MV-4-11 (cell line): ENCODE results near the gene SPOCK1.

Experiments
- DNase-seq: peaks from one replicate; lab custom pipeline; 2025; lab: John Stamatoyannopoulos, UW

The SPOCK1 gene

GRCh38 chr5:137070521-137070920, 428.6 kb downstream of the SPOCK1 start:
- no peak for DNase-seq

GRCh38 chr5:137069358-137069757, 429.8 kb downstream of the SPOCK1 start:
- no peak for DNase-seq

DNA sequence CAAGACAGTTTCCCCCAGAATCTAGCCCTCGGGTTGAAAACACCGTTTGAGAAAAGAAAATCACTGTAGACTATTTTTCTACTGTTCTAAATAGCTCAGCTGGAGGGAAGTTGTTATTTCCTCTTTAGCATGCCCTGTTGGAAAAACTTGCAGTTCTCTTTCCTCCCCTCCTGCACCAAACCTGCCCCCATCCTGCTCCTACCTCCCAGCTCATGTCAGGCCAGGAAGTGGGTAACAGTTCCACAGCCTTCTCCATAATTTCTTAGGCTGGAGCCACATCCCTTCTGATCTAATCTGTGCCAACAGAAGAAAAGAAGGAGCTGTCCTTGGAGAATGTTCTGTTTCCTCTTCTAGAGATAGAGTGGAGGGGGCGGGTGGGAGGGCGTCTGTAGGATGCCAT, 437.7 kb downstream of the SPOCK1 start:
- no peak for DNase-seq

GRCh38 chr5:137058089-137058488, 441.0 kb downstream of the SPOCK1 start:
- no peak for DNase-seq

DNA sequence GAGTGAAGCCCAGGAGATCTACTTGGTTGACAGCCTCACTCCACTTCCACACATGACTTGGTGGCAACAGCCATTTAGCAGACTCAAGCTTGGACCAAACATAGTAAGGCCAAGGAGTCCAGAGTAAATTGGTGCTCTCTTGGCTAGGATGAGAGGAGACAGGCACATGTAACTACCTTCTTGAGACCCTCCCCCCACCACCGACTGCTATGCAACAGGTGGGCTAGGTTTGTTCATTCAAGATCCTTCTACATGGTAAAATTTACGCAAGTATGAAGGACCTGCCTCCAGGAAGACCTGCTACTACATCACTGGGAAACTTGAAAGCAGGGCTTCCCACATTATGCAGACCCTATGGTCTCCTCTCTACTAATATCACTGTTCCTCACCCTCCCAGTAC, 442.4 kb downstream of the SPOCK1 start:
- no peak for DNase-seq

DNA sequence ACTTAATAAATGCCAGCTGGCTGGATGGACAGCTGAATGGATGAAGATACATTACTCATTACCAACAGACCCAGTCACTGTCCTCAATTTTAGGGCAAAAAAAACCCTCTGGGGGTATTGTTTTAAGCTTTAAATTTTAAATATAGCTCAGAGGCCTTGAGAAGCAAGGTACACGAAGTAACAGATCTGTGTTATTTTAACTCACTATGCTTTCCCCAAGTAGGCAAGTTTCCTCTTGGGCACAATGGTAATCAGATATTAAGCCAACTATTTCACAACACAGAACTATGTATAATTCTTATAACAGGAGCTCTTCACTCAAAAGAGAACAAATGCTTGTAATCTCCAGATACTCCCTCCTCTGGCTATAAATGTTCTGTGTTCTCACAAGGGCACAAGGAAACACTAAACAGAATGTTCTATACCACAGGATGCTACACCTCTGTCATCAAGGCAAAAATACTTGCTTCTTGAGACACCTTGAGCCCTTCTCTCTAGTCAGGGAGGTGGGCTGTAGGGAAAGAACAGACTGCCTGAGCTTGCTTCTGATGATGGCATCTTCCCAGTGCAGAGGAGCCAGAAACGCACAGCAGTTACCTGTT, 443.8 kb downstream of the SPOCK1 start:
- DNase-seq = no peak

- peak; percentile 15 for DNase-seq
Measured at GRCh38 chr5:137054792-137055191, 444.3 kb downstream of the SPOCK1 start.

- no peak for DNase-seq
Measured at GRCh38 chr5:137054335-137054734, 444.8 kb downstream of the SPOCK1 start.

DNA sequence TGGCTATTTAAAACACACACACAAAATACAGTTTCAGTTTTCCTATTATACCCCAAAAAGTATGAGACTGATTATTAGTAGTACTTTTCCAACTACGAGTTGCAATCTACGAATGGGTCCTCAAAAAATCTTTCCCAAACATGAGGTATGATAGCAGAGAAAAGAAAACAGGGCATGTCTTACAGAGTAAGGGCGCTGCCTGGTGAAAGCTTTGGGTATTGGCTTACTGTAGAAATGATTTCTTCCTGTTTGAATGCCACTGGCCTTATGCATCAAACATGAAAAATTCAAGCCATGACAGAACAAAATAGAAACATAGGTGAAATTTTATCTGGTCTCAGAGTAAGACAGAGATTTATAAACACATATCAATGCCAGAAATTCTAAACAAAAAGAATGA, 448.0 kb downstream of the SPOCK1 start:
- DNase-seq = no peak

DNA sequence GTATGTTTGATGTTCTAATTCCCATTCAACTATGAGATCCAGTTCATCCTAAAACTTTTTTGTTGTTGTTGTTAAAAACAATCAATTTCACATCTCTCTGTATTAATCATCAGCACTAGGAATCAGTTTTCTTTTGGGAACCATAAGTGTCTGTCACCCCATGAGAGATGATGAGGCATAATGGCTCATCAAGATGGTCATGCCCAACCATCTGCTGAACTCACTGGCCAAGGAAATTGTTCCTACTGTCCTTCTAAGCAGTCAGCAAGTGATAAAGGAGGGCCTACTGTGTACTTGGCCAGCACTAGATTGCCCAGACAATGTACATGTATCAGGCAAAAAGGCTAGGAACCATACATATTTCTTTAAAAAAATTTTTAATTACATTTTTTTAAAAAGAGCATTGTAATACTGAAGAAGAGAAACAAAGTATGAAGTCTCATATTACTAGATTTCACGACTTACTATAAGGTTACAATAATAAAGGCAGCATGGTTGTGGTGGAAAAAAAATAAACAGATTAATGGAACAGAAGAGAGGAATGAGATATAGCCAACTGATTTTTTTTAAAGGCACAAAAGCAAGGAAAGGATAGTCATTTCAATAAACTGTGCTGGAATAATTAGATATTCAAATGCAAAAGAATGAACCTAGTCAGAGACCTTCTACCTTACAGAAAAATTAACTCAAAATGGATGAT, 458.3 kb downstream of the SPOCK1 start:
- DNase-seq = no peak

GRCh38 chr5:137040024-137040423, 459.1 kb downstream of the SPOCK1 start:
- DNase-seq = no peak

DNA sequence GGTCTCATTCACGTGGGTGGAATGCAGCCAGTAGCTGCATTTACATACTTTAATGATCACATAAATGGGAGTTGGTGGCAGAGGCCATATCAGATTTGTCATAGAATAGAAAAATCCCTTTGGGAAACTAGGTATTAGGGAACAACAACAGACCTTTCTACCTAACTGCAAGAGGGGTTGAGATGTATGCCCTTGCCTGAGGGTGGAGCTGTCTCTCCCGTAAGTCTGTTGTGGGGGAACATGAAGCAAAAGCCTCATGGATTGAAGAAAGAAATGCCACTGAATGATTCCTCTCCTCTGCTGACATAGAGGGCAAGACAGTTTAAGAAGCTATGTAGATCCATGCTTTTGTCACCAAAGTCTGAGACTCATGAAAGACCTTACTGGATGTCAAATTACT, 461.3 kb downstream of the SPOCK1 start:
- no peak for DNase-seq

- no peak for DNase-seq
Measured at GRCh38 chr5:137036640-137037039, 462.5 kb downstream of the SPOCK1 start.

DNA sequence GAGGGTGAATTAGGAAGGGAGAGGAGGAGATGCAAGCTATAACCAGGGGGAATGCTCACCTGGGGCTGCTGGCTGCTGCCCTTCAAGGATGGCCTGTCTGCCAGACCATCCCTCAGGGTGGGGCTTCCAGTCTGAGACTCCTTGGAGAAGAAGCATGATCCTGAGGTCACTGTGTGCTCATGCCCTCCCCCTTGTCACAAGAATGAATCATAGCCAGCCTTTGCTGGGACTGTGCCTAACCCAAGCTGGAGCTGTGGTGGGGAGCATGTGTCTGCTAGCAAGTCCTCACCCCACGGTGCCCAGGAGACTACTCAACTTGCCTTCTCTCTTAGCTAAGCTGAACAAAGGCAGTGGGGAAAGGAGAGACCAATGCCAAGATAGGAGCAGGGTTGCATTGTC, 463.6 kb downstream of the SPOCK1 start:
- DNase-seq = no peak

GRCh38 chr5:137034764-137035479, 464.2 kb downstream of the SPOCK1 start:
- no peak for DNase-seq

DNA sequence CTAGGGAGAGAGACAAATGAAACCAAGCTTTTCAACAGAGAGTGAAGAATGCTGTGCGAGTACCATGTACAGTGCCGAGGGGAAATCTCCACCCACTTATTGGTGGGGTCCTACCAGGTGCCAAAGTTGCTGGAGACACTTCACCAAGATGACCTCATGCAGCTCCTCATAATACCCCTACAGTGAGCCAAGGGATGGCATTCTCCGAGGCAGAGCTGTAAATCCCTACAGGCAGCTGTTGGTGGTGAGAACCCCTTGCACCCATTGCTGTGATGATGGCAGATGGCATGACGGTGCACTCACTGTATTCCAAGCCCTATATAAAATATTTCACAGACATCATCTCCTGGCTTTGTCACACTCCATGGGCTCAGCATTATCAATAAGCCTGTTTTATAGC, 464.9 kb downstream of the SPOCK1 start:
- no peak for DNase-seq

- no peak for DNase-seq
Measured at GRCh38 chr5:137032929-137033328, 466.2 kb downstream of the SPOCK1 start.

DNA sequence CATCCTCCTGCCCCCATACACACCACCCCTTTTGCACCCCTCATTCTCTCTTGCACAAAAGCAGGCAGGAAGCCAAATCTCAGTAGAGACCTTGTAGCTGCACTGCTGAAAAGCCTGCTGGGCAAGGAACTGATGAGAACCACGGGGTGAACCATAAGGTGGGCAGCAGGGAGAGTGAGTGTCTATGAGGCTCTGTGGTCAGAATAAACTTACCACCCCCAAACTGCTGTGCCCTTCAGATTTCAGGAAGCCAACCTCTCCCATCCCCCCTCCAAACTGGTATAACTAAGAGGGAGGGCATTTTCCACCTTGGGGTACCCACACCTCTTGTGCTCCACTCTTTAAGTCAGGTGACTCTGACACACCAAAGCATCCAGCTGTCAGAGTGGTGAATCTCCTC, 471.4 kb downstream of the SPOCK1 start:
- DNase-seq = no peak

DNA sequence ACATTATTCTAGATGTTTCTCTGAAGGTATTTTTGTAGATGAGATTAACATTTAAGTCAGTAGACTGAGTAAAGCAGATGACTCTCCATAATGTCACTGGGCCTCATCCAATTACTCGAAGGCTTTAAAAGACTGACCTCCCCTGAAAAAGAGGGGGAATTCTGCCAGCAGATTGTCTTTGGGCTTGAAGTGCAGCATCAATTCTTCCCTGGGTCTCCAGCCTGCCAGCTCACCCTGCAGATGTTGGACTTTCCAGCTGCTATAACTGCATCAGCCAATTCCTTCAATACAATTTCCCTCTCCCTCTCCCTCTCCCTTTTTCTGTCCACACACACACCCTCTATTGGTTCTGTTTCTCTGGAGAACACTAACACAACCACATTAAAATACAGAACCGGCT, 472.8 kb downstream of the SPOCK1 start:
- no peak for DNase-seq

DNA sequence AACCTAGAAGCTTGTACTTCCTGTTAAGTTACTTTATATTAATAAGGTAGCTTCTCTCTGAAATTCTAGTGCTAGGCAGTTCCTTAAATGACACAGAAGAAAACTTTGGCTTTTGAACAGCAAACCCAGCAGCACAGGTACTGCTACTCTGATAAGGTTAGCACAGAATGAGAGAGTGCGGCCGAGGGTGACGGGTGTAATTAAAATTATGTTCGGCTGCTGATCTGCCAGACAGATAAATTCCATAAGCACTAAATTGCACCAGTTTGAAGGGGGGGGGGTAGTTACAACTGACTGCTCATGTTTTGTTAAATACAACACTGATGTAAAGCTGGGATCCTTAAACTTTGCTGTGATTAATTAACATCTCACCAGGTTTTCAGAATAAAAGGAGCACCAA, 475.1 kb downstream of the SPOCK1 start:
- peak; percentile 12 for DNase-seq

DNA sequence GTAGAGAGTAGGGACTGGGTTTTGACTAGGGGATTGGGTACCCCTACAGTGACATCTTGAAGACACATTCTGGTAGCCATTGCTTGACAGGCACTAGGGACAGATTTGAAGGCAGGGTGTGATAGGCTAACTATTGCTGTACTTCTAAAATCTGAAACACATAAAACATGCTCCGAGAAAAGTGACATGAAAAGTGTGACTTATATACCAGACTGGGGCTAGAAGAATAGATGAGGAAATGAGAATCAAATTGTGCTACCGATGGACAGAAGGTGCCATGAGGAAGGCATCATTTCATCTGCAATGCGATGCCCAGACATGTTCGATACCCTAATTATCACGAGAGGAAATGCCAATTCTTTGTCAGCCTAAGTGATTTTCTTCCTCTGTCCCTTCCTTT, 475.8 kb downstream of the SPOCK1 start:
- no peak for DNase-seq

GRCh38 chr5:137022725-137023124, 476.4 kb downstream of the SPOCK1 start:
- DNase-seq = no peak

DNA sequence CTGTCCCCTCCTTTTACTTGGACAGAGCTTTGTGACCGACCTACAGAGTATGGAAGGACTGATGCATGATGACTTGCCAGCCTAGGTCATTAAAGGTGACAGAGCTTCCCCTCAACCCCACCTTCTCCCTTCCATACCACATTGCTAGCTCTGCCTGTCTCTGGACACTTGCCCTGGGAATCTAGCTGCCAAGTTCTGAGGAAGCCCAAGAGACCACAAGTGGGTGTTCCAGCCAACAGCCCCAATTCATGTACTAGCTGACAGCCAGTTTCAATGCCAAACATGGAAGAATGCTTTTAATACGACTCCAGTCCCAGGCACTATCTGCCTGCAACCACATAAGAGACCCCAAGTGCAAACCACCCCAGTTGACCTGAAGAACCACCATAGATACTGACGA, 477.1 kb downstream of the SPOCK1 start:
- no peak for DNase-seq
